ES-I3 (cell line): ENCODE data around the gene METTL9.

Experiments
- H3K36me3 ChIP-seq: 2 replicates; pipeline ENCODE4 v1.6.1; 2013; ENCODE audit warnings: mild to moderate bottlenecking, low read length, control low read depth, moderate library complexity; ENCODE audit not compliant: insufficient read depth
- H3K4me1 ChIP-seq: 2 replicates; pipeline ENCODE4 v1.6.1; 2013; ENCODE audit warnings: mild to moderate bottlenecking, control low read depth, low read length; ENCODE audit not compliant: insufficient read depth
- H3K9ac ChIP-seq: 2 replicates; pipeline ENCODE4 v1.6.1; 2013; ENCODE audit warnings: low read depth, mild to moderate bottlenecking, low read length, moderate library complexity
- H3K9me3 ChIP-seq: 2 replicates; pipeline ENCODE4 v1.6.1; 2013; ENCODE audit warnings: mild to moderate bottlenecking, low read length, moderate library complexity; ENCODE audit not compliant: control insufficient read depth, insufficient read depth

Gene METTL9

GRCh38 chr16:21702276-21702675, 102.9 kb downstream of the METTL9 start:
- Histone ChIP-seq H3K4me1 (no peaks in the 10 kb centered on the region), H3K9ac (no peak overlapping the region)

GRCh38 chr16:21703156-21703555, 103.8 kb downstream of the METTL9 start:
- Histone ChIP-seq H3K9ac (no peak overlapping the region), H3K4me1 (no peaks in the 10 kb centered on the region), H3K9me3 (no peaks in the 10 kb centered on the region), H3K36me3 (no peaks in the 10 kb centered on the region)

More at GRCh38 chr16:21702276-21702675, 102.9 kb downstream of the METTL9 start:
- Histone ChIP-seq H3K9me3 (no peaks in the 10 kb centered on the region), H3K36me3 (no peaks in the 10 kb centered on the region)

GRCh38 chr16:21703589-21704174, 104.3 kb downstream of the METTL9 start:
- no peak overlapping the region for H3K9ac ChIP-seq
- H3K9me3 ChIP-seq: no peaks in the 10 kb centered on the region
- H3K4me1 ChIP-seq: no peaks in the 10 kb centered on the region
- H3K36me3 ChIP-seq: no peaks in the 10 kb centered on the region

- no peaks in the 10 kb centered on the region for H3K4me1 ChIP-seq
- H3K9me3 ChIP-seq: no peaks in the 10 kb centered on the region
- H3K9ac ChIP-seq: no peak overlapping the region
These were observed 104.9 kb downstream of the METTL9 start for GRCh38 chr16:21704266-21704665.

GRCh38 chr16:21704733-21705132, 105.4 kb downstream of the METTL9 start:
- H3K36me3 ChIP-seq: no peaks in the 10 kb centered on the region
- H3K9me3 ChIP-seq: no peaks in the 10 kb centered on the region
- no peaks in the 10 kb centered on the region for H3K4me1 ChIP-seq
- H3K9ac ChIP-seq: no peak overlapping the region

More at GRCh38 chr16:21704266-21704665, 104.9 kb downstream of the METTL9 start:
- no peaks in the 10 kb centered on the region for H3K36me3 ChIP-seq
